HepG2 (cell line): ENCODE measurements around the gene CAMK2G. TPM values are rescaled to one million over a fixed set of nuclear protein-coding genes. Genes with fewer than 3 reads are reported as not detected.

ENCODE experiments used
- FOXP4 ChIP-seq: sonication (generic); formaldehyde crosslinking; IDR thresholded peaks from 2 replicates; pipeline ENCODE4 v1.4.0; 2020; ENCODE audit warnings: missing genetic modification reagents
- IKZF1 ChIP-seq: fragments of 450-650 bp; IDR thresholded peaks from 2 replicates; pipeline ENCODE4 v1.7.1; 2016
- MBD4 ChIP-seq: IDR thresholded peaks from 2 replicates; pipeline ENCODE4 v1.6.1; 2012; ENCODE audit warnings: low read length, inconsistent platforms, borderline replicate concordance
- UBTF ChIP-seq: sonication (generic); formaldehyde crosslinking; IDR thresholded peaks from 2 replicates; pipeline ENCODE4 v1.4.0; 2020; ENCODE audit warnings: mild to moderate bottlenecking, missing genetic modification reagents
- ZBTB39 ChIP-seq: sonication (generic); formaldehyde crosslinking; IDR thresholded peaks from 2 replicates; pipeline ENCODE4 v1.5.0; 2020; ENCODE audit warnings: missing genetic modification reagents
- ZNF430 ChIP-seq: sonication (generic); formaldehyde crosslinking; IDR thresholded peaks from 2 replicates; pipeline ENCODE4 v1.9.0; 2021; ENCODE audit warnings: mild to moderate bottlenecking, missing genetic modification reagents
- polyA plus RNA-seq, 8 experiments: library from polyadenylated mRNA; depleted of rRNA in 3 of 8; stranded (reverse) in 7 of 8; unstranded in 1 of 8; fragments of >200 nt; fragmentation: Illumina TruSeq in 4 of 8; extraction: Trizol in 4 of 8; gene quantifications; 2 replicates each; pipeline versions ENCODE4 v1.2.1 to v1.2.3, GENCODE V29; 2011 to 2016; ENCODE audit warnings: low read depth in 4 of 8, missing spikeins in 1 of 8, mixed read lengths in 1 of 8; ENCODE audit not compliant: insufficient read depth in 1 of 8
- total RNA-seq, 5 experiments: library from RNA; depleted of rRNA; stranded (reverse); fragments of >200 nt; fragmentation: Illumina TruSeq; extraction: Trizol; gene quantifications; 2 replicates each; pipeline ENCODE4 v1.2.3, GENCODE V29; 2016; ENCODE audit warnings: low read depth in 1 of 5
- TF ChIP-seq, protein P1 (sequence below): sonication (generic); formaldehyde crosslinking; IDR thresholded peaks from 2 replicates; pipeline ENCODE4 v1.5.1; 2020; ENCODE audit warnings: mild to moderate bottlenecking, missing genetic modification reagents, borderline replicate concordance

CAMK2G gene
- total and polyA plus RNA-seq, 2 of the 13 experiments (the other 11 are each of a cell fraction or from before 2014, with no cell fraction given): 15.9 to 18.8 TPM

- TF ChIP-seq ZBTB39: no peak
- no peak for TF ChIP-seq UBTF (CRISPR knock-in tag)
- no peak for TF ChIP-seq IKZF1
- TF ChIP-seq ZNF430: no peak
- TF ChIP-seq, protein P1, sequence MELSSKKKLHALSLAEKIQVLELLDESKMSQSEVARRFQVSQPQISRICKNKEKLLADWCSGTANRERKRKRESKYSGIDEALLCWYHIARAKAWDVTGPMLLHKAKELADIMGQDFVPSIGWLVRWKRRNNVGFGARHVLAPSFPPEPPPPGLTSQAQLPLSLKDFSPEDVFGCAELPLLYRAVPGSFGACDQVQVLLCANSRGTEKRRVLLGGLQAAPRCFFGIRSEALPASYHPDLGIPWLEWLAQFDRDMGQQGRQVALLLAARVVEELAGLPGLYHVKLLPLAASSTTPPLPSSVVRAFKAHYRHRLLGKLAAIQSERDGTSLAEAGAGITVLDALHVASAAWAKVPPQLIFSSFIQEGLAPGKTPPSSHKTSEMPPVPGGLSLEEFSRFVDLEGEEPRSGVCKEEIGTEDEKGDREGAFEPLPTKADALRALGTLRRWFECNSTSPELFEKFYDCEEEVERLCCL (CRISPR knock-in tag): no peak
- no peak for TF ChIP-seq FOXP4 (CRISPR knock-in tag)
- TF ChIP-seq MBD4: no peak
- TF ChIP-seq, all 625 proteins: peak for 0
Observed at GRCh38 chr10:73842349-73842748, 32.0 kb downstream of the CAMK2G start (continued).
